ENCODE results near the gene GRK5. TPM values are rescaled to one million over a fixed set of nuclear protein-coding genes. Genes with fewer than 3 reads are reported as not detected.

GRK5 gene
- polyA plus RNA-seq, 1 donor from 2014 or later, result 34.9 TPM

GRCh38 chr10:119313024-119313423 lies 105.7 kb downstream of the GRK5 start:
- no peaks in the 10 kb centered on the region for H3K36me3 ChIP-seq (ENCODE audit: insufficient read depth, low read length)
- H3K79me2 ChIP-seq (replicated peaks; ENCODE audit: insufficient read depth, low read length), result no peaks in the 10 kb centered on the region
- no peaks in the 10 kb centered on the region for H4K20me1 ChIP-seq (ENCODE audit: insufficient read depth)
- no peaks in the 10 kb centered on the region for H3K9me3 ChIP-seq (ENCODE audit: low read length)
- H3F3A ChIP-seq (ENCODE audit: insufficient read depth, low read length, poor library complexity, severe bottlenecking), result no peaks in the 10 kb centered on the region
- H2AFZ ChIP-seq (ENCODE audit: low read depth, low read length), result no peak overlapping the region
- no peak overlapping the region for H3K9ac ChIP-seq (ENCODE audit: low read length)
- H3K27ac ChIP-seq (ENCODE audit: low read length), result no peak overlapping the region
- no peaks in the 10 kb centered on the region for H3K9me2 ChIP-seq (ENCODE audit: insufficient read depth, low read length)
- TF ChIP-seq TAF1 (IDR thresholded peaks at IDR 0.05; ENCODE audit: low read depth) (no peak), MXI1 (conservative IDR thresholded peaks at IDR 0.05; ENCODE audit: poor library complexity, severe bottlenecking) (no peak), SMC3 (conservative IDR thresholded peaks at IDR 0.05; ENCODE audit: poor library complexity) (no peak), CTCF (IDR thresholded peaks at IDR 0.05; ENCODE audit: poor library complexity, severe bottlenecking) (no peak), EZH2 (IDR thresholded peaks at IDR 0.05; ENCODE audit: borderline replicate concordance, insufficient read depth, low read length, poor library complexity, severe bottlenecking) (no peak), EP300 (conservative IDR thresholded peaks at IDR 0.05; ENCODE audit: poor library complexity, severe bottlenecking) (no peak), RAD21 (conservative IDR thresholded peaks at IDR 0.05) (no peak), POLR2AphosphoS5 (IDR thresholded peaks at IDR 0.05) (no peak), REST (IDR thresholded peaks at IDR 0.05; ENCODE audit: borderline replicate concordance) (no peak)
- no peaks in the 10 kb centered on the region for H3K27me3 ChIP-seq (ENCODE audit: insufficient read depth, low read depth, low read length)
- H3K4me3 ChIP-seq (ENCODE audit: low read length), result no peak overlapping the region
- no peak overlapping the region for H3K4me2 ChIP-seq (ENCODE audit: low read length)

- H3K9me3 ChIP-seq (ENCODE audit: low read length), result no peaks in the 10 kb centered on the region
- no peaks in the 10 kb centered on the region for H3K79me2 ChIP-seq (replicated peaks; ENCODE audit: insufficient read depth, low read length)
- no peaks in the 10 kb centered on the region for H4K20me1 ChIP-seq (ENCODE audit: insufficient read depth)
Measured at GRCh38 chr10:119313644-119314043, 106.3 kb downstream of the GRK5 start.

More at GRCh38 chr10:119313644-119314043, 106.3 kb downstream of the GRK5 start:
- Histone ChIP-seq H3K9ac (ENCODE audit: low read length) (no peak overlapping the region), H3K4me3 (ENCODE audit: low read length) (no peak overlapping the region), H3K4me2 (ENCODE audit: low read length) (no peak overlapping the region), H3K36me3 (ENCODE audit: insufficient read depth, low read length) (no peaks in the 10 kb centered on the region), H2AFZ (ENCODE audit: low read depth, low read length) (no peak overlapping the region), H3K9me2 (ENCODE audit: insufficient read depth, low read length) (no peaks in the 10 kb centered on the region), H3F3A (ENCODE audit: insufficient read depth, low read length, poor library complexity, severe bottlenecking) (no peaks in the 10 kb centered on the region), H3K27me3 (ENCODE audit: insufficient read depth, low read depth, low read length) (no peaks in the 10 kb centered on the region), H3K27ac (ENCODE audit: low read length) (no peak overlapping the region)
- TF ChIP-seq REST (IDR thresholded peaks at IDR 0.05; ENCODE audit: borderline replicate concordance), result no peak
- TF ChIP-seq EP300 (conservative IDR thresholded peaks at IDR 0.05; ENCODE audit: poor library complexity, severe bottlenecking), result no peak
- TF ChIP-seq TAF1 (IDR thresholded peaks at IDR 0.05; ENCODE audit: low read depth), result no peak
- TF ChIP-seq SMC3 (conservative IDR thresholded peaks at IDR 0.05; ENCODE audit: poor library complexity), result no peak
- TF ChIP-seq CTCF (IDR thresholded peaks at IDR 0.05; ENCODE audit: poor library complexity, severe bottlenecking), result no peak
- no peak for TF ChIP-seq POLR2AphosphoS5 (IDR thresholded peaks at IDR 0.05)
- no peak for TF ChIP-seq EZH2 (IDR thresholded peaks at IDR 0.05; ENCODE audit: borderline replicate concordance, insufficient read depth, low read length, poor library complexity, severe bottlenecking)
- TF ChIP-seq MXI1 (conservative IDR thresholded peaks at IDR 0.05; ENCODE audit: poor library complexity, severe bottlenecking), result no peak
- no peak for TF ChIP-seq RAD21 (conservative IDR thresholded peaks at IDR 0.05)
